Measurements from ENCODE around the gene WSCD1. TPM values are rescaled to one million over a fixed set of nuclear protein-coding genes. Genes with fewer than 3 reads are reported as not detected.

WSCD1 gene
- total RNA-seq, 2 experiments from 2014 or later = 0.05 TPM; not detected in 1

DNA sequence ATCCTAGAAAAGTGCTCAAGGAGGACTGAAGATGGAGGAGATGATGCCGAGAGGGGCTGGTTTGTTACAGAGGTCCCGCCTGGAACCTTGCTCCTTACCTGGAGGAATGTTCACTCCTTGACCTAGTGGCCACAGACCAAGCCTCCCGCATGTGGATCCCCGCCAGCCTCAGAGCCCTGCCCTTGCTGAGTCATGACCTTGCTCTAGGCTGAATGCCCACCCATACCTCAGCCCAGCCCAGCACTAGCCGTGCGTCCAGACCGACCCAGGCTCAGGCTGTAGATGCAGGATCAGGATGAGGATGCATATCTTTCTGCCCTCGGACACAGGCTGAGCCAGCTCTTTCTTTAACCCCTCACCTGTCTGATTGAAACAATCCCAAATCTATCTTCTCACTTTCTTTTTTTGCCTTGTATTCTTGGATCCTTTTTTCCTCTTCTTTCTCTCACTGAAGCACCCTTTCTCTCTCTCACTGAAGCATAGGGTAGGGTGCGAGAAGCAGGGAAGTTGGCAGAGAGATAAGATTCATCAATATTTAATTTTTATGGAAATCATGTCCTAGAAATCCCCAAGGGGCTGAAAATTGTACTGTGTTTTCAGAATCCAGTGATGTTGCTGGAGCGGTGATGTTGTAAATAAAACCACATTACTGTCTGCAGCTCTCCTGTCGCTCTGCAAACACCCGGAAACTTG lies 34.9 kb downstream of the WSCD1 start:
- ChIA-PET POLR2A (no interaction called here), CTCF (no interaction called here)
- ATAC-seq = no peak
- H3K4me1 Mint-ChIP-seq (ENCODE audit: low read depth) = no peaks in the 10 kb centered on the region
- DNase-seq = no peak
- no peaks in the 10 kb centered on the region for H3K36me3 Mint-ChIP-seq (ENCODE audit: low read depth)
- intact Hi-C loops (cut with micrococcal nuclease) = no loop called here
- H3K27ac Mint-ChIP-seq = no peak overlapping the region
- no peaks in the 10 kb centered on the region for H3K9me3 Mint-ChIP-seq
- H3K4me3 Mint-ChIP-seq = no peak overlapping the region
- peaks cover 4% of the 10 kb centered on the region for H3K27me3 Mint-ChIP-seq
- TF ChIP-seq, protein P1, sequence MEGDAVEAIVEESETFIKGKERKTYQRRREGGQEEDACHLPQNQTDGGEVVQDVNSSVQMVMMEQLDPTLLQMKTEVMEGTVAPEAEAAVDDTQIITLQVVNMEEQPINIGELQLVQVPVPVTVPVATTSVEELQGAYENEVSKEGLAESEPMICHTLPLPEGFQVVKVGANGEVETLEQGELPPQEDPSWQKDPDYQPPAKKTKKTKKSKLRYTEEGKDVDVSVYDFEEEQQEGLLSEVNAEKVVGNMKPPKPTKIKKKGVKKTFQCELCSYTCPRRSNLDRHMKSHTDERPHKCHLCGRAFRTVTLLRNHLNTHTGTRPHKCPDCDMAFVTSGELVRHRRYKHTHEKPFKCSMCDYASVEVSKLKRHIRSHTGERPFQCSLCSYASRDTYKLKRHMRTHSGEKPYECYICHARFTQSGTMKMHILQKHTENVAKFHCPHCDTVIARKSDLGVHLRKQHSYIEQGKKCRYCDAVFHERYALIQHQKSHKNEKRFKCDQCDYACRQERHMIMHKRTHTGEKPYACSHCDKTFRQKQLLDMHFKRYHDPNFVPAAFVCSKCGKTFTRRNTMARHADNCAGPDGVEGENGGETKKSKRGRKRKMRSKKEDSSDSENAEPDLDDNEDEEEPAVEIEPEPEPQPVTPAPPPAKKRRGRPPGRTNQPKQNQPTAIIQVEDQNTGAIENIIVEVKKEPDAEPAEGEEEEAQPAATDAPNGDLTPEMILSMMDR (IDR thresholded peaks at IDR 0.05) = no peak

DNA sequence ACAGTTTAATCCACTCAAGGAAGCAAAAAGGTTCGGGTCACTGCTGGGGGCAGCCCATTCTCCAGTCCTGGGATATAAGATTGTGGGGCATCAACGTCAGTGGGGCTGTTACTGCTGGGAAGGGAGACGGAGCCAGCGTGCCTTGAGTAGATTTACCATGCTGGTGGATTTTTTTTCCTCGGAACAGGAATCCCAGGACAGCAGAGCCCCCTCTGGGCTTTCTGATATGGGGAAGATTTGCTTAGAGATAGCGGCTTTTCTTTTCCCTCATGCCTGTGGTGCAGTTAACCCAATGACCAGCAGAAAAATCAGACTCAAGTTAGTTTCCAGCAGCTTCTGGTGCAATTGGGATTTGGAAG lies 35.4 kb downstream of the WSCD1 start:
- ChIA-PET POLR2A (no interaction called here), CTCF (no interaction called here)
- DNase-seq = no peak
- H3K9me3 Mint-ChIP-seq = no peaks in the 10 kb centered on the region
- peaks cover 3% of the 10 kb centered on the region for H3K4me1 Mint-ChIP-seq (ENCODE audit: low read depth)
- no peak for ATAC-seq
- TF ChIP-seq, protein P1 (IDR thresholded peaks at IDR 0.05) = no peak
- no peak overlapping the region for H3K4me3 Mint-ChIP-seq
- intact Hi-C loops (cut with micrococcal nuclease) = no loop called here
- H3K27ac Mint-ChIP-seq = no peak overlapping the region
- peaks cover 4% of the 10 kb centered on the region for H3K27me3 Mint-ChIP-seq
- H3K36me3 Mint-ChIP-seq (ENCODE audit: low read depth) = no peaks in the 10 kb centered on the region

DNA sequence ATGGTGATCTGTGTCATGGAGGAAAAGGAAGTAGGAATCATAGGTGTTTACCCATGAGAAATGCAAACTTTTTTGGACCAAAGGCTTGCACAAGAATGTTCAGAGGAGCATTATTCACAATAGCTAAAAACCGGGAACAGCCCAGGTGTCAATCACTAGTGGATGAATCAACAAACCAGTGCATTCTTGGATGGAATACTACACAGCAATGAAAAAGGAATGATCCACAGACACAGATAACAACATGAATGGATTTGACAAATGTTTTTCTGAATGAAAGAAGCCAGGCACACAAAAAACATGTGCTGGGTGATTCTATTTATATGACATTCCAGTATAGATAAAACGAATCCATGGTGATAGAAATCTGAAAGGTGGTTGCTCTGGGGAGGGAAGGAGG lies 36.0 kb downstream of the WSCD1 start:
- H3K27me3 Mint-ChIP-seq = peaks cover 7% of the 10 kb centered on the region
- no peak for ATAC-seq
- H3K9me3 Mint-ChIP-seq = no peaks in the 10 kb centered on the region
- intact Hi-C loops (cut with micrococcal nuclease) = no loop called here
- peaks cover 3% of the 10 kb centered on the region for H3K4me1 Mint-ChIP-seq (ENCODE audit: low read depth)
- TF ChIP-seq, protein P1 (IDR thresholded peaks at IDR 0.05) = no peak
- H3K4me3 Mint-ChIP-seq = no peak overlapping the region
- ChIA-PET POLR2A (no interaction called here), CTCF (no interaction called here)
- no peaks in the 10 kb centered on the region for H3K36me3 Mint-ChIP-seq (ENCODE audit: low read depth)
- DNase-seq = no peak
- H3K27ac Mint-ChIP-seq = no peak overlapping the region

DNA sequence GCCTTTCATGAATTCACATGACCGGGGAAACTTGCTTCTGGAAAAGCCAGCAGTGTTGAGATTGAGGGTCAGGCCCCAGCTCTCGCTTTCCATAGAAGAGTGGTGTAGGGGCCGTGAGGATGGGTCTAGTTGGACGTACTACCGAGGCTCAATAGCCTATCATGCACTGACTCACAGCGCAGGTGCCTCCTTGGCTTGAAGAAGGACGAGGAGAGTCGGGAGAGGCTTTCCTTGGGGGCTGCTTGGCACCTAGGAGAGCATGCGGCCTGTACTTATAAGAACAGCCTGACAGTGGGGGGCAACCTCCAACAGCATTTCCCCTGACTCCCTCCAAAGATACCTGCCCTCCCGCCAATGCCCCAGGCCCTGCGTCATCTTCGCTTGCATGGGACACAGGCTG lies 37.6 kb downstream of the WSCD1 start:
- no peaks in the 10 kb centered on the region for H3K9me3 Mint-ChIP-seq
- H3K27ac Mint-ChIP-seq = no peak overlapping the region
- no peak overlapping the region for H3K4me3 Mint-ChIP-seq
- no peaks in the 10 kb centered on the region for H3K36me3 Mint-ChIP-seq (ENCODE audit: low read depth)
- ChIA-PET POLR2A (no interaction called here), CTCF (no interaction called here)
- peaks cover 3% of the 10 kb centered on the region for H3K4me1 Mint-ChIP-seq (ENCODE audit: low read depth)
- TF ChIP-seq, protein P1 (IDR thresholded peaks at IDR 0.05) = no peak
- ATAC-seq (no peak), DNase-seq (no peak)
- intact Hi-C loops (cut with micrococcal nuclease) = no loop called here
- H3K27me3 Mint-ChIP-seq = peaks cover 7% of the 10 kb centered on the region

DNA sequence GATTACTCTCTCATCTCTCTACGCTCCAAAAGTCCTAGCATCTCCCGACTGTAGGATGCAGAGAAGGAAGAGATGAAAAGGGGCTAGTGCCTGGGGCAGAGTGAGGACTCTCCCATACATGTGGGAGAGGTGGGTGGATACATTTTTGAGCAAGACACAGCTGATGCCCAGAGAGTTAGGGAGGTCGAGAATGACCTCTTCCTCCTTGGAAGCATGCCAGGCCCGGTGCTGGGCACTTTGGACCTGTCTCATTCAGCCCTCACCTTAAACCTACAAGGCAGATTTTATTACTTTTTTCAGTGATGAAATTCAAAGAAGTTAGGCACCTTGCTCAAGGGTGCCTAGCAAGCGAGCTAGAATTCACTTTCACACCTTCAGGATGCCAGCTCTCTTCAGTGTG lies 38.2 kb downstream of the WSCD1 start:
- Mint-ChIP-seq H3K36me3 (ENCODE audit: low read depth) (no peaks in the 10 kb centered on the region), H3K9me3 (no peaks in the 10 kb centered on the region), H3K27me3 (peaks cover 7% of the 10 kb centered on the region), H3K27ac (no peak overlapping the region), H3K4me1 (ENCODE audit: low read depth) (peaks cover 3% of the 10 kb centered on the region), H3K4me3 (no peak overlapping the region)
- CTCF ChIA-PET = no interaction called here
- TF ChIP-seq, protein P1 (IDR thresholded peaks at IDR 0.05) = no peak
- DNase-seq (no peak), ATAC-seq (no peak)
- POLR2A ChIA-PET = no interaction called here
- intact Hi-C loops (cut with micrococcal nuclease) = no loop called here
